ENCODE results near the gene NPFFR1. TPM values are rescaled to one million over a fixed set of nuclear protein-coding genes. Genes with fewer than 3 reads are reported as not detected.

The NPFFR1 gene
- total RNA-seq, 1 experiment from 2014 or later, result not detected

- Mint-ChIP-seq H3K4me3 (no peak overlapping the region), H3K27ac (no peak overlapping the region), H3K36me3 (ENCODE audit: insufficient read depth in 1 of 3, low read depth in 3 of 3) (peaks cover 0 to 4% (median 2%) of the 10 kb centered on the region in 3 experiments; a peak in 2 of 7 replicates), H3K4me1 (peaks cover 8 to 10% of the 10 kb centered on the region in 2 experiments), H3K9me3 (no peaks in the 10 kb centered on the region), H3K27me3 (ENCODE audit: low read depth) (no peaks in the 10 kb centered on the region)
- H3K14ac ChIP-seq (ENCODE audit: insufficient read depth, low read length), result no peak overlapping the region
- H3K9me3 ChIP-seq (ENCODE audit: control insufficient read depth, low read depth, low read length), result no peaks in the 10 kb centered on the region
- TF ChIP-seq, protein P1, sequence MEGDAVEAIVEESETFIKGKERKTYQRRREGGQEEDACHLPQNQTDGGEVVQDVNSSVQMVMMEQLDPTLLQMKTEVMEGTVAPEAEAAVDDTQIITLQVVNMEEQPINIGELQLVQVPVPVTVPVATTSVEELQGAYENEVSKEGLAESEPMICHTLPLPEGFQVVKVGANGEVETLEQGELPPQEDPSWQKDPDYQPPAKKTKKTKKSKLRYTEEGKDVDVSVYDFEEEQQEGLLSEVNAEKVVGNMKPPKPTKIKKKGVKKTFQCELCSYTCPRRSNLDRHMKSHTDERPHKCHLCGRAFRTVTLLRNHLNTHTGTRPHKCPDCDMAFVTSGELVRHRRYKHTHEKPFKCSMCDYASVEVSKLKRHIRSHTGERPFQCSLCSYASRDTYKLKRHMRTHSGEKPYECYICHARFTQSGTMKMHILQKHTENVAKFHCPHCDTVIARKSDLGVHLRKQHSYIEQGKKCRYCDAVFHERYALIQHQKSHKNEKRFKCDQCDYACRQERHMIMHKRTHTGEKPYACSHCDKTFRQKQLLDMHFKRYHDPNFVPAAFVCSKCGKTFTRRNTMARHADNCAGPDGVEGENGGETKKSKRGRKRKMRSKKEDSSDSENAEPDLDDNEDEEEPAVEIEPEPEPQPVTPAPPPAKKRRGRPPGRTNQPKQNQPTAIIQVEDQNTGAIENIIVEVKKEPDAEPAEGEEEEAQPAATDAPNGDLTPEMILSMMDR (conservative IDR thresholded peaks at IDR 0.05), result no peak
- H3K27me3 ChIP-seq (ENCODE audit: insufficient read depth, low read length), result no peaks in the 10 kb centered on the region
- no peak overlapping the region for H2BK15ac ChIP-seq (ENCODE audit: low read depth, low read length)
- no peak overlapping the region for H3T11ph ChIP-seq (ENCODE audit: low read length)
- H3K18ac ChIP-seq (ENCODE audit: insufficient read length, low read depth, low read length), result no peak overlapping the region
- H3K79me2 ChIP-seq (ENCODE audit: insufficient read depth, low read length), result no peaks in the 10 kb centered on the region
- H3K4me2 ChIP-seq (ENCODE audit: insufficient read depth, insufficient read length, low read length), result no peak overlapping the region
- DNase-seq, result no peak
- no peak overlapping the region for H4K91ac ChIP-seq (ENCODE audit: insufficient read length, low read depth, low read length)
- no peak overlapping the region for H2AK5ac ChIP-seq (ENCODE audit: insufficient read length, low read length)
- H3K79me1 ChIP-seq (ENCODE audit: insufficient read depth, low read depth, low read length, poor library complexity, severe bottlenecking), result no peaks in the 10 kb centered on the region
- no peak overlapping the region for H2BK12ac ChIP-seq (ENCODE audit: insufficient read length, low read depth, low read length)
- no CpG with 5 or more reads among the region's 7 CpGs for WGBS (ENCODE audit: extremely low coverage, insufficient read length, low lambda C conversion rate)
- no peak overlapping the region for H3K56ac ChIP-seq (ENCODE audit: insufficient read length, low read depth, low read length)
- no peak overlapping the region for H3K23ac ChIP-seq (ENCODE audit: insufficient read length, low read depth, low read length)
- H3K9ac ChIP-seq (ENCODE audit: extremely low read depth, insufficient read length, low read length), result no peak overlapping the region
- H4K5ac ChIP-seq (ENCODE audit: insufficient read length, low read depth, low read length), result no peak overlapping the region
- no peak overlapping the region for H4K8ac ChIP-seq (replicated peaks; ENCODE audit: insufficient read length, low read depth, low read length)
- no peak overlapping the region for H2BK120ac ChIP-seq (ENCODE audit: low read depth, low read length, poor library complexity, severe bottlenecking)
- no peaks in the 10 kb centered on the region for H3K4me1 ChIP-seq (ENCODE audit: insufficient read depth, low read length)
- H2AFZ ChIP-seq (ENCODE audit: low read length), result no peak overlapping the region
- no peaks in the 10 kb centered on the region for H3K23me2 ChIP-seq (ENCODE audit: insufficient read length, low read depth, low read length, poor library complexity, severe bottlenecking)
- no peak overlapping the region for H3K27ac ChIP-seq (ENCODE audit: insufficient read length, low read depth, low read length)
- no peak overlapping the region for H2BK5ac ChIP-seq (ENCODE audit: insufficient read length, low read length)
- H2BK20ac ChIP-seq (ENCODE audit: low read depth, low read length, poor library complexity, severe bottlenecking), result no peak overlapping the region
- no peaks in the 10 kb centered on the region for H4K20me1 ChIP-seq (ENCODE audit: control insufficient read depth, insufficient read depth, insufficient read length)
- H3K4ac ChIP-seq (ENCODE audit: low read depth, low read length), result no peak overlapping the region
Measured at GRCh38 chr10:70299876-70300275, 16.1 kb upstream of the NPFFR1 start.
